GM12873 (cell line): ENCODE data around the gene NUFIP2.

Experiments
- CTCF ChIP-seq: IDR thresholded peaks from 2 replicates; pipeline ENCODE4 v1.5.1; 2012; ENCODE audit warnings: low read depth, mild to moderate bottlenecking, moderate library complexity, low read length, control low read depth; ENCODE audit not compliant: insufficient read depth; ENCODE audit errors: missing control alignments

Gene NUFIP2

GRCh38 chr17:29273924-29274323 is 20.0 kb downstream of the NUFIP2 start:
- TF ChIP-seq CTCF = no peak

GRCh38 chr17:29263916-29264315 is 30.0 kb downstream of the NUFIP2 start:
- TF ChIP-seq CTCF = no peak

- no peak for TF ChIP-seq CTCF
These were observed 36.2 kb downstream of the NUFIP2 start for GRCh38 chr17:29257756-29258155.

GRCh38 chr17:29256735-29257466 is 37.0 kb downstream of the NUFIP2 start:
- TF ChIP-seq CTCF = no peak

- TF ChIP-seq CTCF = no peak
These were observed 37.9 kb downstream of the NUFIP2 start for GRCh38 chr17:29255926-29256522.

GRCh38 chr17:29253037-29253436 is 40.9 kb downstream of the NUFIP2 start:
- TF ChIP-seq CTCF = no peak

GRCh38 chr17:29252101-29252791 is 41.7 kb downstream of the NUFIP2 start:
- TF ChIP-seq CTCF = peak; percentile 58
